HG03175 (cell line): ENCODE results near the gene ADRA2A.

Experiments
- ATAC-seq: cut with Tn5 transposase; IDR thresholded peaks from one replicate; pipeline ENCODE4 v1.9.1; 2021; ENCODE audit warnings: mild to moderate bottlenecking, moderate library complexity; ENCODE audit not compliant: unreplicated experiment

ADRA2A gene

GRCh38 chr10:111083222-111084095, 6.6 kb downstream of the ADRA2A start:
- no peak for ATAC-seq

- no peak for ATAC-seq
These were observed 7.8 kb downstream of the ADRA2A start for GRCh38 chr10:111084366-111085255.

- no peak for ATAC-seq
These were observed 9.0 kb downstream of the ADRA2A start for GRCh38 chr10:111085690-111086353.

- no peak for ATAC-seq
These were observed 9.7 kb downstream of the ADRA2A start for GRCh38 chr10:111086574-111086973.

GRCh38 chr10:111087331-111087756, 10.5 kb downstream of the ADRA2A start:
- no peak for ATAC-seq

GRCh38 chr10:111087968-111088505, 11.2 kb downstream of the ADRA2A start:
- no peak for ATAC-seq

- no peak for ATAC-seq
These were observed 12.5 kb downstream of the ADRA2A start for GRCh38 chr10:111089293-111089692.

- no peak for ATAC-seq
These were observed 15.0 kb downstream of the ADRA2A start for GRCh38 chr10:111091833-111092232.

GRCh38 chr10:111093741-111094380, 17.0 kb downstream of the ADRA2A start:
- ATAC-seq = no peak

GRCh38 chr10:111098679-111099437, 22.0 kb downstream of the ADRA2A start:
- ATAC-seq = no peak

- ATAC-seq = no peak
These were observed 23.4 kb downstream of the ADRA2A start for GRCh38 chr10:111100198-111100597.

- no peak for ATAC-seq
These were observed 25.0 kb downstream of the ADRA2A start for GRCh38 chr10:111101796-111102195.

GRCh38 chr10:111102359-111102837, 25.6 kb downstream of the ADRA2A start:
- no peak for ATAC-seq

- ATAC-seq = no peak
These were observed 26.5 kb downstream of the ADRA2A start for GRCh38 chr10:111103196-111103840.

GRCh38 chr10:111104811-111105210, 28.0 kb downstream of the ADRA2A start:
- ATAC-seq = no peak

- ATAC-seq = no peak
These were observed 29.3 kb downstream of the ADRA2A start for GRCh38 chr10:111106081-111106480.

GRCh38 chr10:111107023-111107422, 30.2 kb downstream of the ADRA2A start:
- no peak for ATAC-seq

- no peak for ATAC-seq
These were observed 31.0 kb downstream of the ADRA2A start for GRCh38 chr10:111107846-111108245.

- ATAC-seq = no peak
These were observed 31.6 kb downstream of the ADRA2A start for GRCh38 chr10:111108441-111108840.
